Uterus (tissue), 2 donors: Measurements from ENCODE around the gene MARCHF11.

Experiments
- POLR2A ChIP-seq, 2 donors: fragments of 450-650 bp; IDR thresholded peaks; one replicate each; pipeline ENCODE4 v1.6.1; 2016; ENCODE audit warnings: antibody characterized with exemption in 2 of 2, mild to moderate bottlenecking in 1 of 2, moderate library complexity in 1 of 2
- TF ChIP-seq, protein P1 (sequence below), 4 experiments: fragments of 200-600 bp in 2 of 4; fragments of 450-650 bp in 2 of 4; sonication (generic) in 2 of 4; IDR thresholded peaks; one replicate each; pipeline ENCODE4 v1.5.1; 2016 to 2019; ENCODE audit warnings: antibody characterized with exemption in 4 of 4, mild to moderate bottlenecking in 2 of 4, moderate library complexity in 1 of 4

DNA sequence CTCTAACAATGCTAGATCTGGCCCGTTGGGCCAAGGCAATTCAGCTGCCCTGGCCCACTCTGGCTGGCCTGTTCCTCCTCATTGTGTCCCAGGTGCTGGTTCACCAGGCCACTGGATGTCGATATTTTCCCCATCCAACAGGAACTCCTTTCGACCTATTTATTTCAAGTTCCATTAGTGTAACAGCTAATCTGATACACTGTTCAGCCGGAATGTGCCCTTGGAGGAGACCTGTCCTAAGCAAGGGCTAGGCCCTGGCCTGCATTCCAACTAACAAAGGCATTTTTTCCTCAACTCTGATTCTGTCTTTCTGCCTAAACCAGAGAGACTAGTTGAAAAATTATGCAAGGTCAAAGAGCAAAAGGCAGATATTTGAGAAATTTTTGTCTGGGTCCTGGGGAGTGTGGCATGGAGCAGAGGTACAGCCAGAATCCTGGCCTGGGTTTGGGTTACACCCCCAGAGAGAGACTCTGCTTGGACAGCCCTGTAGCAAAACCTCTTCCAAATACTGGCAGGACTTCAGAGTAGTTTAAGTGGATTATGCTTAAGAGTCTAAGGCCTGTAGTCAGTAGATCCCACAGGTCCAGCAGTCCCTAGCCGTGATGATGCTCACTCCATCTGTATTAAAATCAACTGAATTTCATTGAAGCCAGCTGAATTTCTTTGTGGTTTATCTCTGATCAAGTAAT is 36.1 kb downstream of the MARCHF11 start:
- TF ChIP-seq, protein P1, sequence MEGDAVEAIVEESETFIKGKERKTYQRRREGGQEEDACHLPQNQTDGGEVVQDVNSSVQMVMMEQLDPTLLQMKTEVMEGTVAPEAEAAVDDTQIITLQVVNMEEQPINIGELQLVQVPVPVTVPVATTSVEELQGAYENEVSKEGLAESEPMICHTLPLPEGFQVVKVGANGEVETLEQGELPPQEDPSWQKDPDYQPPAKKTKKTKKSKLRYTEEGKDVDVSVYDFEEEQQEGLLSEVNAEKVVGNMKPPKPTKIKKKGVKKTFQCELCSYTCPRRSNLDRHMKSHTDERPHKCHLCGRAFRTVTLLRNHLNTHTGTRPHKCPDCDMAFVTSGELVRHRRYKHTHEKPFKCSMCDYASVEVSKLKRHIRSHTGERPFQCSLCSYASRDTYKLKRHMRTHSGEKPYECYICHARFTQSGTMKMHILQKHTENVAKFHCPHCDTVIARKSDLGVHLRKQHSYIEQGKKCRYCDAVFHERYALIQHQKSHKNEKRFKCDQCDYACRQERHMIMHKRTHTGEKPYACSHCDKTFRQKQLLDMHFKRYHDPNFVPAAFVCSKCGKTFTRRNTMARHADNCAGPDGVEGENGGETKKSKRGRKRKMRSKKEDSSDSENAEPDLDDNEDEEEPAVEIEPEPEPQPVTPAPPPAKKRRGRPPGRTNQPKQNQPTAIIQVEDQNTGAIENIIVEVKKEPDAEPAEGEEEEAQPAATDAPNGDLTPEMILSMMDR (IDR thresholded peaks at IDR 0.05): no peak
- no peak for TF ChIP-seq POLR2A (IDR thresholded peaks at IDR 0.05)
